Fibroblast of mammary gland (primary cell): ENCODE data around the gene ADORA2B.

Experiments
- DNase-seq: peaks from one replicate; pipeline ENCODE4 v3.0.0-alpha.2; 2010; ENCODE audit warnings: low read depth
- H3K4me3 ChIP-seq: 2 replicates; pipeline ENCODE4 v1.5.1; 2011; ENCODE audit warnings: low read depth, mild to moderate bottlenecking, low read length, moderate library complexity; ENCODE audit not compliant: control insufficient read depth
- TF ChIP-seq, protein P1 (sequence below): conservative IDR thresholded peaks from 2 replicates; pipeline ENCODE4 v1.5.1; 2011; ENCODE audit warnings: low read depth, low read length, inconsistent platforms; ENCODE audit not compliant: control insufficient read depth, insufficient read depth

The ADORA2B gene

DNA sequence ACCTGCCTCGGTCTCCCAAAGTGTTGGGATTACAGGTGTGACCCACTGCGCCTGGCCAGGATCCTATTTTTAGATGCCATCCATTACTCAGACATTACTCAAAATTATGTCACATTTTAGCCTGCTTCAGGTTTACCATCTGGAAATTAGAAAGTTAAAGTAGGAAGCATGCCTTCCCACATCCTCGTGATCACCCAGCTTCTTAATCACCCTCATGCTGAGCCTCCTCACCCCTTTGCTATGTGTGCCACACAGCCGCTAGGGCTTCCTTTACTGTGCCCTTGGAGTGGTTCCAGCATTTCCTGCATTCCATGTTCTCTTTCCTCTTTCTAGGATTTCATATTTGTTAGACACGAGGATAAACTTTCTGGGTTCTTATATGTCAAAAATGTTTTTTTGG, 9.3 kb downstream of the ADORA2B start:
- H3K4me3 ChIP-seq = no peak overlapping the region
- DNase-seq = peak; percentile 84
- TF ChIP-seq, protein P1, sequence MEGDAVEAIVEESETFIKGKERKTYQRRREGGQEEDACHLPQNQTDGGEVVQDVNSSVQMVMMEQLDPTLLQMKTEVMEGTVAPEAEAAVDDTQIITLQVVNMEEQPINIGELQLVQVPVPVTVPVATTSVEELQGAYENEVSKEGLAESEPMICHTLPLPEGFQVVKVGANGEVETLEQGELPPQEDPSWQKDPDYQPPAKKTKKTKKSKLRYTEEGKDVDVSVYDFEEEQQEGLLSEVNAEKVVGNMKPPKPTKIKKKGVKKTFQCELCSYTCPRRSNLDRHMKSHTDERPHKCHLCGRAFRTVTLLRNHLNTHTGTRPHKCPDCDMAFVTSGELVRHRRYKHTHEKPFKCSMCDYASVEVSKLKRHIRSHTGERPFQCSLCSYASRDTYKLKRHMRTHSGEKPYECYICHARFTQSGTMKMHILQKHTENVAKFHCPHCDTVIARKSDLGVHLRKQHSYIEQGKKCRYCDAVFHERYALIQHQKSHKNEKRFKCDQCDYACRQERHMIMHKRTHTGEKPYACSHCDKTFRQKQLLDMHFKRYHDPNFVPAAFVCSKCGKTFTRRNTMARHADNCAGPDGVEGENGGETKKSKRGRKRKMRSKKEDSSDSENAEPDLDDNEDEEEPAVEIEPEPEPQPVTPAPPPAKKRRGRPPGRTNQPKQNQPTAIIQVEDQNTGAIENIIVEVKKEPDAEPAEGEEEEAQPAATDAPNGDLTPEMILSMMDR = no peak

DNA sequence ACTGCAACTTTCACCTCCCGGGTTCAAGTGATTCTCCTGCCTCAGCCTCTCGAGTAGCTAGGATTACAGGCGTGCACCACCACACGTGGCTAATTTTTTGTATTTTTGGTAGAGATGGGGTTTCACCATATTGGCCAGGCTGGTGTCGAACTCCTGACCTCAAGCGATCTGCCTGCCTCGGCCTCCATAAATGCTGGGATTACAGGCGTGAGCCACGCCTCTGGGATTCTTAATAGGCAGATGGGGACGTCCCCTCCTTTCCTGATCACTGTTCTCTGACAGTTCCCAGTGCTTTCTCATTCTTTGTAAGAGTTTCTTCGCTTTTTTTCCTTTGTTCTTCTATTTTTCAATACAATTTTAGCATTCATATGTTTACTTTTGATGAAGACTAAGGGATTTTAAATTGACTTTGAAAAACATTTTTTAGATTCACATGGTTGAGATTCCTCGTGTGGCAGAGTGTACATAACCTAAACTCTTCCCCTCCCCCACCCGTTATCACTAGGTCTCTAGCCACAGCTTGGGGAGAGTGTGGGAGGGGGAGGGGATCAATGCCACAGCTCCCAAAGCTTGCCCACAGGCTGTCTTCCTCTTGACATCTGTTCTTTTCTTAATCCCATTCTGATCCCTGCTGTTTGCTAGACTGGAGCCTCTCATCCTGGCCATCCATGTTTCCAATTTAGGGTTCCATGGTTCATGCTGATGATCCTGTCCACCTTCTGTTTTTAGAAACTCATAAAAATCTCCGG, 11.0 kb downstream of the ADORA2B start:
- no peak for DNase-seq
- TF ChIP-seq, protein P1 = no peak
- H3K4me3 ChIP-seq = no peak overlapping the region

GRCh38 chr17:15957206-15957605, 12.3 kb downstream of the ADORA2B start:
- TF ChIP-seq, protein P1 = no peak
- DNase-seq = no peak
- H3K4me3 ChIP-seq = no peak overlapping the region

DNA sequence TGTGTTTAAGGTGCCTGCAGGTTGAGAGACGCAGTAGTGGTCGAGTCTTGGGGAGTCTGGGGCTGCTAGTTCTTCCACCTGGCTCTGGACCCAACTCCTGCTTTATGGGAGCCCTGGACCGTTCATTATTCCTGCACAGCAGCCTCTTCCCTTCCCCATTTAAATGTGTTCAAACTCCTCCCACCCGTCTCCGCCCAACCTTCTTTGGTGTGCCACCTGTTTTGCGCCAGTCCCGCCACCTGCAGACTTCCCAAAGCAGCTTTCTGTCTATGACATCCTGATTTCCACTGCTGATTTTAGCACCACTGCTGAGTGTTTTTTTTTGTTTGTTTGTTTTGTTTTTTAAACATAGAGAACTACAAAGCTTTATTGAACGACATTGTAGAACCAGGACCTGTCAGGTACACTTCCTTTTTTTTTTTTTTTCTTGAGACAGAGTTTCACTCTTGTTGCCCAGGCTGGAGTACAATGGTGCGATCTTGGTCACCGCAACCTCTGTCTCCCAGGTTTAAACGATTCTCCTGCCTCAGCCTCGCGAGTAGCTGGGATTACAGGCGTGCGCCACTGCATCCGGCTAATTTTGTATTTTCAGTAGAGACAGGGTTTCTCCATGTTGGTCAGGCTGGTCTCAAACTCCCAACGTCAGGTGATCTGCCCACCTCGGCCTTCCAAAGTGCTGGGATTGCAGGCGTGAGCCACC, 12.8 kb downstream of the ADORA2B start:
- DNase-seq = no peak
- TF ChIP-seq, protein P1 = no peak
- H3K4me3 ChIP-seq = no peak overlapping the region

- no peak for DNase-seq
- no peak overlapping the region for H3K4me3 ChIP-seq
- TF ChIP-seq, protein P1 = no peak
Measured at GRCh38 chr17:15958484-15958854, 13.5 kb downstream of the ADORA2B start.

GRCh38 chr17:15963670-15964110, 18.8 kb downstream of the ADORA2B start:
- peak; percentile 83 for DNase-seq
- TF ChIP-seq, protein P1 = no peak
- no peak overlapping the region for H3K4me3 ChIP-seq
